Measurements from ENCODE around the gene ARPC1A.
"Not testable (repeated sequence)": the region's sequence is repeated elsewhere in the genome, so short reads cannot be mapped to it uniquely, and the experiment has no call there.

The ARPC1A gene

DNA sequence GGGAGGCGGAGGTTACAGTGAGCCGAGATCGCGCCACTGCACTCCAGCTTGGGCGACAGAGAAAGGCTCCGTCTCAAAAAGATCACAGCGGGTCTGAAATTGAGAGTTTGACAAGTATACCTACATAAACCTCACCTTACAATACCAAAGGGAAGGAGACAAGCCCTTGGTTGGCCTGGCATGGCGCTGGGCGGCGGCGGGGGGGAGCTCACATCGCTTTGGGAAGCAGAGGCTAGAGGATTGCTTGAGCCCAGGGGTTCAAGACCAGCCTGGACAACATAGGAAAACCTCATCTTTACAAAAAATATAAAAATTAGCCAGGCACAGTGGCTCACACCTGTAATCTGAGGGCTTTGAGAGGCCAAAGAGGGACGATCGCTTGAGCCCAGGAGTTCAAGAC lies 1.1 kb upstream of the ARPC1A start:
- Histone ChIP-seq H3K27ac (ENCODE audit: low read depth, low read length) (no peak overlapping the region), H3K36me3 (ENCODE audit: control insufficient read depth, insufficient read depth, low read length) (no peaks in the 10 kb centered on the region), H3K9me3 (ENCODE audit: control insufficient read depth, insufficient read depth, low read length) (no peaks in the 10 kb centered on the region), H3K9ac (ENCODE audit: low read depth, low read length) (no peak overlapping the region), H3K4me3 (ENCODE audit: low read depth, low read length) (peak overlapping the region; percentile 99), H3K27me3 (ENCODE audit: control insufficient read depth, insufficient read depth, low read length) (no peaks in the 10 kb centered on the region), H3K4me1 (ENCODE audit: control insufficient read depth, insufficient read depth, low read length) (peaks cover 21% of the 10 kb centered on the region)

DNA sequence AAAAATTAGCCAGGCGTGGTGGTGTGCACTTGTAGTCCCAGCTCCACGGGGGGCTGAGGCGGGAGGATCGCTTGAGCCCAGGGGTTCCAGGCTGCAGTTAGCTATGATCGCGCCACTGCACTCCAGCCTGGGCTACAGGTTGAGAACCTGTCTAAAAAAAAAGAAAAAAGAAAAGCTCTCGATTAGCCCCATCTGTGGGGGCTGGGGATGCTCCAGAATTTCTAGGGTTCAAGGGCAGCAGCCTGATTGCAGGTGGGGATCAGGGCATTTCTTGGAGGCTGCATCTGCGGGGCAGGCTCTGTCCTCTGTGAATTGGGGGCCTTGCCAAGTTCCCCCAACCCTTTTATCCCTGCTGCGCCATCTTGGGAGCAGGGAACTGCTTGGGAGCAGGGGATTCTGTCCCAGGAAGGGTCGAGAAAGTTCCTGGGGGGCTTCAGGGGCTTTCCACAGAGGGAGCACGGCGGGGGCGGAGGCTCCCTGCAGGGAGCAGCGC lies 651 bp upstream of the ARPC1A start:
- Histone ChIP-seq H3K9ac (ENCODE audit: low read depth, low read length) (peak overlapping the region; percentile 86), H3K36me3 (ENCODE audit: control insufficient read depth, insufficient read depth, low read length) (no peaks in the 10 kb centered on the region), H3K27me3 (ENCODE audit: control insufficient read depth, insufficient read depth, low read length) (no peaks in the 10 kb centered on the region), H3K27ac (ENCODE audit: low read depth, low read length) (peak overlapping the region; percentile 89), H3K4me1 (ENCODE audit: control insufficient read depth, insufficient read depth, low read length) (peaks cover 21% of the 10 kb centered on the region), H3K9me3 (ENCODE audit: control insufficient read depth, insufficient read depth, low read length) (no peaks in the 10 kb centered on the region), H3K4me3 (ENCODE audit: low read depth, low read length) (peak overlapping the region; percentile 99)

DNA sequence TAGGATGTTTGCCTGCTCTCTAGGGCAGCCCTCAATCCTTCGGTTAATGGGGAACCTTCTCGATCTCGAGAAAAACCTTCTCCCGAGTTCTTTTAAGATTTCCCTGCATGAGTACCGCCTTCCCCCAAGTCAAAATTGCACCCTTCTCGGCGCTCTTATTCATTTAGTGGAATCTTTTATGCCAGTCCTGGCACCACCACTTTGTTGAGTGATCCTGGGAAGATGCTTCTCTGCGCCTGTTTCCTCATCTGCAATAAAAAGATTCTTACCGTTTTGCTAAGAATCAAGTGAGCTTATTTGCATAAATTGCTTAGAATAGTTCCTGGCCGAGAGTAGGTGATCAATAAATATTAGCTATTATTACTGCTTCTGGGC lies 697 bp downstream of the ARPC1A start:
- H3K36me3 ChIP-seq (ENCODE audit: control insufficient read depth, insufficient read depth, low read length), result no peaks in the 10 kb centered on the region
- H3K9ac ChIP-seq (ENCODE audit: low read depth, low read length), result peak overlapping the region; percentile 29
- H3K27ac ChIP-seq (ENCODE audit: low read depth, low read length), result peak overlapping the region; percentile 89
- H3K9me3 ChIP-seq (ENCODE audit: control insufficient read depth, insufficient read depth, low read length), result no peaks in the 10 kb centered on the region
- H3K4me3 ChIP-seq (ENCODE audit: low read depth, low read length), result peak overlapping the region; percentile 99
- H3K27me3 ChIP-seq (ENCODE audit: control insufficient read depth, insufficient read depth, low read length), result no peaks in the 10 kb centered on the region
- peaks cover 11% of the 10 kb centered on the region for H3K4me1 ChIP-seq (ENCODE audit: control insufficient read depth, insufficient read depth, low read length)

- H3K27ac ChIP-seq (ENCODE audit: low read depth, low read length); H3K4me1 ChIP-seq (ENCODE audit: control insufficient read depth, insufficient read depth, low read length); H3K4me3 ChIP-seq (ENCODE audit: low read depth, low read length); H3K9me3 ChIP-seq (ENCODE audit: control insufficient read depth, insufficient read depth, low read length); H3K27me3 ChIP-seq (ENCODE audit: control insufficient read depth, insufficient read depth, low read length); H3K9ac ChIP-seq (ENCODE audit: low read depth, low read length): not testable (repeated sequence)
- peaks cover 15% of the 10 kb centered on the region for H3K36me3 ChIP-seq (ENCODE audit: control insufficient read depth, insufficient read depth, low read length)
These were observed 4.7 kb downstream of the ARPC1A start for GRCh38 chr7:99330314-99330961.

DNA sequence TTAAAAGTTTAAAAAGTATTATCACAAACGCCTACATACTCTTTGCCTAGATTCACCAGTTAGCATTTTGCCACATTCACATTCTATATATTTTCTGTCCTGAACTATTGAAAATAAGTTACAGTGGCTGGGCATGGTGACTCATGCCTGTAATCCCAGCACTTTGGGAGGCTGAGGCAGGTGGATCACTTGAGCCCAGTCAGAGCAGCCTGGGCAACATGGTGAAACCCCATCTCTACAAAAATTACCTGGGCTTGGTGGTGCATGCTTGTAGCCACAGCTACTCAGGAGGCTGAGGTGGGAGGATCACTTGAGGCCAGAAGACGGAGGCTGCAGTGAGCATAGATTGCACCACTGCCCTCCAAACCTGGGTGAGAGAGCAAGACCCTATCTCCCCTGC lies 5.3 kb downstream of the ARPC1A start:
- no peak overlapping the region for H3K27ac ChIP-seq (ENCODE audit: low read depth, low read length)
- no peak overlapping the region for H3K4me3 ChIP-seq (ENCODE audit: low read depth, low read length)
- no peaks in the 10 kb centered on the region for H3K27me3 ChIP-seq (ENCODE audit: control insufficient read depth, insufficient read depth, low read length)
- H3K9me3 ChIP-seq (ENCODE audit: control insufficient read depth, insufficient read depth, low read length), result no peaks in the 10 kb centered on the region
- H3K4me1 ChIP-seq (ENCODE audit: control insufficient read depth, insufficient read depth, low read length), result peaks cover 4% of the 10 kb centered on the region; the same call in 1 of the 2 replicates
- no peak overlapping the region for H3K9ac ChIP-seq (ENCODE audit: low read depth, low read length)
- peaks cover 19% of the 10 kb centered on the region for H3K36me3 ChIP-seq (ENCODE audit: control insufficient read depth, insufficient read depth, low read length)

GRCh38 chr7:99339595-99339994 lies 13.9 kb downstream of the ARPC1A start:
- H3K9me3 ChIP-seq (ENCODE audit: control insufficient read depth, insufficient read depth, low read length), result no peaks in the 10 kb centered on the region
- H3K4me3 ChIP-seq (ENCODE audit: low read depth, low read length), result no peak overlapping the region
- no peaks in the 10 kb centered on the region for H3K4me1 ChIP-seq (ENCODE audit: control insufficient read depth, insufficient read depth, low read length)
- H3K9ac ChIP-seq (ENCODE audit: low read depth, low read length), result no peak overlapping the region
- peaks cover 72% of the 10 kb centered on the region for H3K36me3 ChIP-seq (ENCODE audit: control insufficient read depth, insufficient read depth, low read length)
- H3K27me3 ChIP-seq (ENCODE audit: control insufficient read depth, insufficient read depth, low read length), result no peaks in the 10 kb centered on the region
- H3K27ac ChIP-seq (ENCODE audit: low read depth, low read length), result no peak overlapping the region

DNA sequence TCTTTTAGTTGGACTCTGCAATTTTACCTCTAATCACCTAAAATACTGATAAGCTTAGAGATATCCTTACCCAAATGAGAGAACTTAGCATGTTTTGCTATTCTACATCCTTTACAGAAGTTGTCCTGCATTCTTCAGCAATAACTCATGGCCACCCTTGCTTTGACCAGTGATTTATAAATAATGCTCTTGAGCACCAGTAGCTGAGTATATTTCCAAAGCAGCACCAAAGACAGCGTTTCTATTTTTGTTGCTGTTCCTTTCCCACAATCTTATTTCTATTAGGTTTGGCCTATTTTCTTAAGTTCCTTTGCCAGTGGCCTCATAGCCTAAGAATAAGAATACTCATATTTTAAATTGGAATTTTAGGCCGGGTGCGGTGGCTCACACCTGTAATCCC lies 15.0 kb downstream of the ARPC1A start:
- no peak overlapping the region for H3K27ac ChIP-seq (ENCODE audit: low read depth, low read length)
- H3K27me3 ChIP-seq (ENCODE audit: control insufficient read depth, insufficient read depth, low read length), result no peaks in the 10 kb centered on the region
- no peaks in the 10 kb centered on the region for H3K4me1 ChIP-seq (ENCODE audit: control insufficient read depth, insufficient read depth, low read length)
- no peak overlapping the region for H3K4me3 ChIP-seq (ENCODE audit: low read depth, low read length)
- no peaks in the 10 kb centered on the region for H3K9me3 ChIP-seq (ENCODE audit: control insufficient read depth, insufficient read depth, low read length)
- H3K9ac ChIP-seq (ENCODE audit: low read depth, low read length), result no peak overlapping the region
- H3K36me3 ChIP-seq (ENCODE audit: control insufficient read depth, insufficient read depth, low read length), result peaks cover 72% of the 10 kb centered on the region

DNA sequence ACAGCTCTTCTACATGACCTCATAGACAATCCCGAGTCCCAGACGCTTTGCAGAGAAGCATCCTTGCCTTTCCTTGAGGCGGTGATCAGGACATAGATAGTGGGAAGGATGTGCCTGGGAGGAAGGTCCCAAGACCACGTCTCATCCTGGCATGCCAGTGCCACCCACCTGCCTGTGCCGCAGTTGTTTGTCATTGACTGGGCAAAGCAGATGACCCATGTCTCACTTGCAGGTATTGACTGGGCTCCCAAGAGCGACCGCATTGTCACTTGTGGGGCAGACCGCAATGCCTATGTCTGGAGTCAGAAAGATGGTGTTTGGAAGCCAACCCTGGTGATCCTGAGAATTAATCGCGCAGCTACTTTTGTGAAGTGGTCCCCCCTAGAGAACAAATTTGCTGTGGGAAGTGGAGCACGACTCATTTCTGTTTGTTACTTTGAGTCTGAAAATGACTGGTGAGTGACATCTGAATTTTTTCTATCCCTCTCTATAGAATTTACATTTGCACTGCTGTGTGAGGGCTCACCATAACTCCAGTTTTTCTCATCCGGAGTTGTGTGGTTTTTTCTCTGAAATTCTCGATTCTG lies 18.5 kb downstream of the ARPC1A start:
- H3K36me3 ChIP-seq (ENCODE audit: control insufficient read depth, insufficient read depth, low read length), result peaks cover 74% of the 10 kb centered on the region

GRCh38 chr7:99350641-99351040 lies 24.9 kb downstream of the ARPC1A start:
- H3K36me3 ChIP-seq (ENCODE audit: control insufficient read depth, insufficient read depth, low read length), result peaks cover 62% of the 10 kb centered on the region
- H3K27ac ChIP-seq (ENCODE audit: low read depth, low read length); H3K9ac ChIP-seq (ENCODE audit: low read depth, low read length); H3K4me1 ChIP-seq (ENCODE audit: control insufficient read depth, insufficient read depth, low read length); H3K9me3 ChIP-seq (ENCODE audit: control insufficient read depth, insufficient read depth, low read length); H3K27me3 ChIP-seq (ENCODE audit: control insufficient read depth, insufficient read depth, low read length); H3K4me3 ChIP-seq (ENCODE audit: low read depth, low read length): not testable (repeated sequence)

More for the DNA sequence above, 18.5 kb downstream of the ARPC1A start:
- no peaks in the 10 kb centered on the region for H3K27me3 ChIP-seq (ENCODE audit: control insufficient read depth, insufficient read depth, low read length)
- H3K4me1 ChIP-seq (ENCODE audit: control insufficient read depth, insufficient read depth, low read length), result no peaks in the 10 kb centered on the region
- no peak overlapping the region for H3K27ac ChIP-seq (ENCODE audit: low read depth, low read length)
- no peak overlapping the region for H3K4me3 ChIP-seq (ENCODE audit: low read depth, low read length)
- no peak overlapping the region for H3K9ac ChIP-seq (ENCODE audit: low read depth, low read length)
- no peaks in the 10 kb centered on the region for H3K9me3 ChIP-seq (ENCODE audit: control insufficient read depth, insufficient read depth, low read length)

GRCh38 chr7:99352247-99352646 lies 26.5 kb downstream of the ARPC1A start:
- no peaks in the 10 kb centered on the region for H3K4me1 ChIP-seq (ENCODE audit: control insufficient read depth, insufficient read depth, low read length)
- H3K36me3 ChIP-seq (ENCODE audit: control insufficient read depth, insufficient read depth, low read length), result peaks cover 59% of the 10 kb centered on the region
- H3K4me3 ChIP-seq (ENCODE audit: low read depth, low read length), result no peak overlapping the region
- H3K9me3 ChIP-seq (ENCODE audit: control insufficient read depth, insufficient read depth, low read length), result no peaks in the 10 kb centered on the region
- H3K27ac ChIP-seq (ENCODE audit: low read depth, low read length), result no peak overlapping the region
- no peaks in the 10 kb centered on the region for H3K27me3 ChIP-seq (ENCODE audit: control insufficient read depth, insufficient read depth, low read length)
- no peak overlapping the region for H3K9ac ChIP-seq (ENCODE audit: low read depth, low read length)

GRCh38 chr7:99355098-99355497 lies 29.4 kb downstream of the ARPC1A start:
- H3K9ac ChIP-seq (ENCODE audit: low read depth, low read length), result no peak overlapping the region
- H3K27me3 ChIP-seq (ENCODE audit: control insufficient read depth, insufficient read depth, low read length), result no peaks in the 10 kb centered on the region
- no peaks in the 10 kb centered on the region for H3K9me3 ChIP-seq (ENCODE audit: control insufficient read depth, insufficient read depth, low read length)
- no peaks in the 10 kb centered on the region for H3K4me1 ChIP-seq (ENCODE audit: control insufficient read depth, insufficient read depth, low read length)
- H3K4me3 ChIP-seq (ENCODE audit: low read depth, low read length), result no peak overlapping the region
- H3K36me3 ChIP-seq (ENCODE audit: control insufficient read depth, insufficient read depth, low read length), result peaks cover 58% of the 10 kb centered on the region
- H3K27ac ChIP-seq (ENCODE audit: low read depth, low read length), result no peak overlapping the region
